RWPE2 (cell line): ENCODE results near the gene CLOCK.

Experiments used
- ATAC-seq: fragments of 200-7000 bp; cut with Tn5 transposase; 3 replicates; pipeline ENCODE4 v1.9.1; 2021; ENCODE audit warnings: low read depth
- DNase-seq: peaks from one replicate; pipeline ENCODE4 v3.0.0-alpha.2; 2020; ENCODE audit warnings: low spot score
- H3K27ac ChIP-seq: fragments of 450-650 bp; 2 replicates; pipeline ENCODE4 v1.5.1; 2017; ENCODE audit warnings: mild to moderate bottlenecking; ENCODE audit not compliant: poor library complexity, severe bottlenecking
- H3K27me3 ChIP-seq: fragments of 250-450 bp; sonication (Bioruptor Pico); 2 replicates; pipeline ENCODE4 v1.5.1; 2021; ENCODE audit warnings: mild to moderate bottlenecking, moderate library complexity; ENCODE audit not compliant: insufficient read depth, poor library complexity, severe bottlenecking
- H3K36me3 ChIP-seq: fragments of 250-450 bp; sonication (Bioruptor Pico); 2 replicates; pipeline ENCODE4 v1.5.1; 2020; ENCODE audit warnings: low read depth, mild to moderate bottlenecking, moderate library complexity
- H3K4me1 ChIP-seq: fragments of 250-450 bp; sonication (Bioruptor Pico); 2 replicates; pipeline ENCODE4 v1.5.1; 2021; ENCODE audit warnings: mild to moderate bottlenecking, moderate library complexity; ENCODE audit not compliant: insufficient read depth, poor library complexity, severe bottlenecking
- H3K4me3 ChIP-seq: fragments of 250-450 bp; sonication (Bioruptor Pico); 2 replicates; pipeline ENCODE4 v1.5.1; 2021; ENCODE audit warnings: mild to moderate bottlenecking, moderate library complexity; ENCODE audit not compliant: severe bottlenecking
- H3K9me3 ChIP-seq: fragments of 250-450 bp; sonication (Bioruptor Pico); 2 replicates; pipeline ENCODE4 v1.5.1; 2021; ENCODE audit warnings: mild to moderate bottlenecking, moderate library complexity; ENCODE audit not compliant: severe bottlenecking
- TF ChIP-seq, protein P1 (sequence below): fragments of 450-650 bp; IDR thresholded peaks from one replicate; pipeline ENCODE4 v1.5.1; 2017; ENCODE audit warnings: mild to moderate bottlenecking, moderate library complexity; ENCODE audit not compliant: poor library complexity, severe bottlenecking

The CLOCK gene

DNA sequence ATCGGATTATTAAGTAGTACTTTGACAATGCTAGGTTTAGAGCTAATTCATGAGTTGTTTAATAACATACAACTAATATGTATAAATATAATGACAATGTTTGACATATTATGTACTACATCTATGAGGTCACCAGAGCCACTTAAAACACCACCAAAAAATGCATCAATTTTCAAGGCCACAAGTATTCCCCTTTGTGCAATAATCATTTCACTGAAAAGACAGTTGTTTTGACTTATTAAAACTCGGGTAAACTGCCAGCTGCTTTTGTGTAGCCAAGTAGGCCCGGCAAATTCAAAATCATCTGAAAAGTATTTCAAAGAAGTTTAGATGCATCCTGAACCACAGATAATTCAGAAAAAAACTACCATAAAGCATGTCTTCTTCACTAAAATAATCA lies 48.7 kb downstream of the CLOCK start:
- Histone ChIP-seq H3K27ac (no peak overlapping the region), H3K27me3 (no peaks in the 10 kb centered on the region), H3K9me3 (no peaks in the 10 kb centered on the region), H3K36me3 (peaks cover 13% of the 10 kb centered on the region), H3K4me1 (peaks cover 4% of the 10 kb centered on the region), H3K4me3 (no peak overlapping the region)
- TF ChIP-seq, protein P1, sequence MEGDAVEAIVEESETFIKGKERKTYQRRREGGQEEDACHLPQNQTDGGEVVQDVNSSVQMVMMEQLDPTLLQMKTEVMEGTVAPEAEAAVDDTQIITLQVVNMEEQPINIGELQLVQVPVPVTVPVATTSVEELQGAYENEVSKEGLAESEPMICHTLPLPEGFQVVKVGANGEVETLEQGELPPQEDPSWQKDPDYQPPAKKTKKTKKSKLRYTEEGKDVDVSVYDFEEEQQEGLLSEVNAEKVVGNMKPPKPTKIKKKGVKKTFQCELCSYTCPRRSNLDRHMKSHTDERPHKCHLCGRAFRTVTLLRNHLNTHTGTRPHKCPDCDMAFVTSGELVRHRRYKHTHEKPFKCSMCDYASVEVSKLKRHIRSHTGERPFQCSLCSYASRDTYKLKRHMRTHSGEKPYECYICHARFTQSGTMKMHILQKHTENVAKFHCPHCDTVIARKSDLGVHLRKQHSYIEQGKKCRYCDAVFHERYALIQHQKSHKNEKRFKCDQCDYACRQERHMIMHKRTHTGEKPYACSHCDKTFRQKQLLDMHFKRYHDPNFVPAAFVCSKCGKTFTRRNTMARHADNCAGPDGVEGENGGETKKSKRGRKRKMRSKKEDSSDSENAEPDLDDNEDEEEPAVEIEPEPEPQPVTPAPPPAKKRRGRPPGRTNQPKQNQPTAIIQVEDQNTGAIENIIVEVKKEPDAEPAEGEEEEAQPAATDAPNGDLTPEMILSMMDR: no peak
- DNase-seq: no peak
- no peak for ATAC-seq

DNA sequence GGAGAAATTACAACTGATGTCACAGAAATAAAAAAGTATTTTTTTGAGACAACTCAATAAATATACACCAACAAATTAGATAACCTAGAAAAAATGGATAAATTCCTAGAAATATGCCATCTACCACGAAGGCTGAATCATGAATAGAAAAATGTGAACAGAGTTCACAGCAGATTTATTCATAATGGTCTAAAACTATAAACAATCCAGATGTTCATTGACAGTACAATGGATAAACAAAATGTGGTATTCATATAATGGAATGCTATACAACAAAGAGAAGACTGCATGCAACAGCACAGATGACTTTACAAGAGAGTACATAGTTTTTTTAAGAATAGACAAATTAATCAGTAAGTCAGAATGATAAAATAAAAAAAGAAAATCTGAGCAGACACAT lies 55.2 kb downstream of the CLOCK start:
- Histone ChIP-seq H3K4me1 (no peaks in the 10 kb centered on the region), H3K9me3 (peaks cover 2% of the 10 kb centered on the region), H3K27ac (no peak overlapping the region), H3K27me3 (no peaks in the 10 kb centered on the region), H3K4me3 (no peak overlapping the region), H3K36me3 (peaks cover 14% of the 10 kb centered on the region)
- TF ChIP-seq, protein P1: no peak
- DNase-seq: no peak
- ATAC-seq: no peak

DNA sequence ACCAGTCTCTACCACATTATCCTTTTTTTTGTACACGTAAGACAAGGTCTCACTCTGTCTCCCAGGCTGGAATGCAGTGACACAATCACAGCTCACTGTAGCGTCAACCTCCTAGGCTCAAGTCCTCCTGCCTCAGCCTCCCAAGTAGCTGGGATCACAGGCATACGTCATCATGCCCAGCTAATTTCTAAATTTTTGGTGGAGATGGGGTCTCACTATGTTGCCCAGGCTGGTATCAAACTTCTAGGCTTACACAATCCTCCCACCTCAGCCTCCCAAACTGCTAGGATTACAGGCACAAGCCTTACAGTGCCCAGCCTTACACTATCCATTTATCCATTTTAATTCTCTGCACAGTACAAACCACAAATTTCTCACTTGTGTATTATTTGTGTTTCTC lies 58.0 kb downstream of the CLOCK start:
- peaks cover 17% of the 10 kb centered on the region for H3K36me3 ChIP-seq
- no peaks in the 10 kb centered on the region for H3K27me3 ChIP-seq
- no peak for DNase-seq
- TF ChIP-seq, protein P1: no peak
- no peak for ATAC-seq
- no peaks in the 10 kb centered on the region for H3K4me1 ChIP-seq
- H3K27ac ChIP-seq: no peak overlapping the region
- peaks cover 2% of the 10 kb centered on the region for H3K9me3 ChIP-seq
- no peak overlapping the region for H3K4me3 ChIP-seq

DNA sequence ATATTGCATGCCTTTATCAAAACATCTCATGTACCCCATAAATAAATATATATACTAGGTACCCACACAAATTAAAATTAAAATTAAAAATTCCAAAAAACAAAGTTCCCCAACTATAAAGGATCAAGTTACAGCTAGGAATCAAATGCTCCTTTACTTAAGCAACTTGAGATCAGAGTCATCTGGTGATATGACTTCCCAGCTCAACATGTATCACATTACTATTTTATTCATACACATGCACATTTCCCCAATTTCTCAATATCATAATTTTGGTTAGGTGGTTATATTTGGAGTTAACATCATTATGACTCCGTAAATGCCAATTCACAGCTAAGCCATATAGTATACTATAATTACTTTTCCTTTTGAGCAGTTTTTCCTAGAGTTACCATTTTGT lies 60.9 kb downstream of the CLOCK start:
- ATAC-seq: no peak
- DNase-seq: no peak
- H3K36me3 ChIP-seq: peaks cover 36% of the 10 kb centered on the region
- no peak overlapping the region for H3K27ac ChIP-seq
- no peak overlapping the region for H3K4me3 ChIP-seq
- TF ChIP-seq, protein P1: no peak
- no peaks in the 10 kb centered on the region for H3K4me1 ChIP-seq
- no peaks in the 10 kb centered on the region for H3K27me3 ChIP-seq
- peaks cover 2% of the 10 kb centered on the region for H3K9me3 ChIP-seq

DNA sequence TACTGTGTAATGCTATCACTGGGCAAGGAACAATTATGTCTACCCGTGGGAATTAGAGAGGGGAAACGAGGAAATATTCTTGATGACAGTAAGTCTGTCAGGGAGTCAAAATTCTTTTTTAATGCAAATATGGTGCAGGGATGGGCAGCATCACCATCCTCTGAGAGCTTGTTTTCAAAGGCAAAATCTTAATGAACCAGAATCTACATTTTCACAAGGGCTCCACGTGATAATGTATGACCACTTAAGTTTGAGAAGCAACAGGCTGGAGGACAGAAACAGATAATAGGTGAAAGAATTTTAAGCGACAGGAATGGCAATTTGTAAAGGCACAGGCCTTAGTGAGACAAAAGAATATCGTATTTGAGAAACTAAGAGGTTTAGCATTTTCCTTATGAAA lies 63.4 kb downstream of the CLOCK start:
- no peaks in the 10 kb centered on the region for H3K9me3 ChIP-seq
- H3K27ac ChIP-seq: no peak overlapping the region
- TF ChIP-seq, protein P1: no peak
- H3K36me3 ChIP-seq: peaks cover 23% of the 10 kb centered on the region
- DNase-seq: no peak
- no peak for ATAC-seq
- H3K4me1 ChIP-seq: no peaks in the 10 kb centered on the region
- H3K4me3 ChIP-seq: no peak overlapping the region
- no peaks in the 10 kb centered on the region for H3K27me3 ChIP-seq
